Ramos (cell line): ENCODE data around the gene ABCC8.

ENCODE experiments used
- in situ Hi-C: fragments of 300-500 bp; cut with MboI; formaldehyde crosslinking; loops from one replicate; pipeline ENCODE4 v1.14.3; 2022; ENCODE audit warnings: low sequenced_read_pairs; ENCODE audit not compliant: unreplicated experiment

The ABCC8 gene

GRCh38 chr11:17410606-17411379, 65.9 kb downstream of the ABCC8 start:
- in situ Hi-C loops, result no loop called here

- in situ Hi-C loops, result no loop called here
Measured at GRCh38 chr11:17408641-17409040, 68.0 kb downstream of the ABCC8 start.

- in situ Hi-C loops, result no loop called here
Measured at GRCh38 chr11:17408026-17408425, 68.6 kb downstream of the ABCC8 start.

GRCh38 chr11:17407575-17407974, 69.1 kb downstream of the ABCC8 start:
- in situ Hi-C loops, result no loop called here

- in situ Hi-C loops, result no loop called here
Measured at GRCh38 chr11:17406818-17407149, 69.9 kb downstream of the ABCC8 start.

GRCh38 chr11:17406082-17406817, 70.4 kb downstream of the ABCC8 start:
- in situ Hi-C loops, result no loop called here

DNA sequence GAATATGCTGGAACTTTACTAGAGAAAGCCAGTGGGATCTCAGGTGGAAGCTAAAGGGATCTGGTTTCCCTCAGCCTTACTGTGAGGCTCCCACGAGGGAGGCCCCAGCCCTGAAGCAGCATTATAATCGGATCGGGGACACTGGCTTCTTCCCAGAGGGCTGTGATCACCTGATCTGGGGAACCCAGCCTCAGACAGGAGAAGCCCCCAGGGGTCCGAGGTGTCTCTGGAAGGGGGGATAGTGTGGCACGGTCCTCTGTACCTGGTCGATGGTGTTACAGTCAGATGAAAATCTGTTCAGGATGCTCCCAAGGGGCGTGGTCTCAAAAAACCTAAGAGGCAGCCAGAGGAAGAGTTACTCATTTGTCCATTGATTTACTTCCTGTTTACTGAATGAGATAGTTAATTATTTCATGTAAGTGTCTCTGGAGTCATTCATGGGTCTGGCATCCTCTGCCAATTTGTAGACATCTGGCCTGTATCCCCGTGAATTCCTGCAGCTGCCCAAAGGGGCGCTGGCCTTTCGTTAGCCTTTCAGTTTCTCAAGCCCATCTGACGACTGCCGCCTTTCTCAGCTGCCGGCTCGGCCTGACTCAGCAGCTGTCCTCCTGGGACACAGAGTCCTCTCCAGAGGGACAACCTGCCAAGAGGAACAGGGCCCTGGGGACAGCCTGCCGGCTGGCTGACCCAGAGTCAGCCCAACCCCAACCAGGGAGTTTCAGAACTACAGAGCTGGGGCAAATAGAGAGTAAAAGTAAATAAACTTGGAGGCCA, 71.2 kb downstream of the ABCC8 start:
- in situ Hi-C loops, result no loop called here

DNA sequence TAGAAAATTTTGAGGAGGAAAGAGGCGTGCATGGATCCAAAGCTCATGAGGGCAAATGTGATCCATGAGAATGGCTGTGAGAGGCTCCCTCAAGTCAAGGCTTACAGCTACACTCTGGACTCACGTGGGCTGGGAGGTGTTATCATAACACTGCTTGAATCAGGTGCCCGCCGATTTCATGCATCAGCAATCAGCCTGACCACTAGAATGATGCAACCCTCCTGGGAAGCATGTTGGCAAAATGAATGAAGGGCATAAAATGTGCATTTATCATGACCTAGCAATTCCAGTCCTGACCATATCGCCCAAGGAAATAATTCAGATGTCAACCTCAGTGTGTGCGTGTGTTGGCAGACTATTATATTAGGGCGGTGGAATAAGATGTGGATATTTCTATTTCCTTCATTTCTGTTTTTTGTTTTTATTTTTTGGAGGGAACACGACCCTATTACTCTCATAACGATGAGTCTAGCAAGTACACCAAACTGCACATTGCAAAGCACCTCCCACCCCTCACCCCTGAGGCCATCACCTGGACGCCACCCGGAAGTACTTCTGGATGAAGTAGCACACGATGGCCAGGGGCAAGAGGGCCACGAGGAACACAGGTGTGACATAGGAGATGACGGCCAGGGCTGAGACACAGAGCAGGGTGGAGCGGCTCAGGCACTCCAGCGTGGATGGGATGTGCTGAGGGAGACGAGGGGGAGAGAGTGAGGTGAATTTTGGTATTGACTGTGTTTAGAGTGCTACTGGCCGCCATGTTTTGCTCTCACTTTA, 72.5 kb downstream of the ABCC8 start:
- in situ Hi-C loops, result no loop called here

GRCh38 chr11:17402486-17402885, 74.2 kb downstream of the ABCC8 start:
- in situ Hi-C loops, result no loop called here

DNA sequence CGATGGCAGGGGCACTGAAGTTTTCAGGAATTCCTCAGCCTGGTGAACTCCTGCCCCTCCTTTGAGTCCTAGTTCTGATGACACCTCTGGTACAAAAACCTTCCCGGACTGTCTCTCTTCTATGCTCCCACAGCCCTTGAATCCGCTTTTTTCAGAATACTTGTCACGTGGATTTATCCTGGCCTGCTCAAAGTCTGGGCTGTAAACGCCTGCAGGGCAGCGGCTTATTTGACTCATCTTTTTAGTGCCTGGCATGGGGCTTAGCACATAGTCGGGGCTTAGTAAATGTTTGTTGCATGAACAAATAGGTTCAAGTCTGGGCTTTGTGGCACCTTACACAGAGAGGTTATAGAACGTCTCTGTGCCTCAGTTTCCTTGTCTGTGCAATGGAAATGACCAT, 74.8 kb downstream of the ABCC8 start:
- in situ Hi-C loops, result no loop called here

GRCh38 chr11:17401316-17401715, 75.3 kb downstream of the ABCC8 start:
- in situ Hi-C loops, result no loop called here

DNA sequence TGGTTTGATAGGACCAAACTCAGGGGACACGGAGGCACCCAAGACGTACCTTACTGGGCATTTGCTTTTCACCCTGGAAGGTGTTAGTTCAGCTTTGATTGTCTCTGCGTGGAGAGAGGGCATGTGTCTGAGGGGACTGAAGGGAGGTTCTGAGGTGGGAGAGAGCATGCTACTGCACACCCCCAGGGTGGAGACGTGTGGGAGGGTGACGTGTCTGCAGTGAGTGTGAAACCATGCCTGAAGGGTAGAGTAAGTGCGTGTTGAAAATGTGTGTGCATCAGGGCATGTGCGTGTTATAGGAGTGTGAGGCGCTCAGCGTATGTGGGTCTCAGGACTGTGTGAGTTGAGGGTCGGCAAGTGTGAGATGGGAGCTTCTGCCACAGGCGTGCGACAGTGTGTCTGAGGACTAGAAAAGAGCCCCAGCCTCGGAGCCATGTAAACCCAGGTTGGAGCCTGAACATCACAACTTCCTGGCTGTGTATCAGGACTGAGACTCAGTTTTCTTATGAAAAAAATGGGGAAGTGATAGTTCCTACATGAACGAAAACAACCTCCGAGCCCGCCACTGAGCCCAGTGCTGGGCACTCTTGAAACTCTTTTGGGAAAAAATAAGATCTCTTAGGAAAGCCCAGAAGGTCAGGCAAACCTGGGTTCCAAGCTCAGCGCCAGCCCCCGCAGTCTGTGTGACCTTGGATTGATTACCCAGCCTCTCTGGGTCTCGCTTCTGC, 76.4 kb downstream of the ABCC8 start:
- in situ Hi-C loops, result no loop called here

DNA sequence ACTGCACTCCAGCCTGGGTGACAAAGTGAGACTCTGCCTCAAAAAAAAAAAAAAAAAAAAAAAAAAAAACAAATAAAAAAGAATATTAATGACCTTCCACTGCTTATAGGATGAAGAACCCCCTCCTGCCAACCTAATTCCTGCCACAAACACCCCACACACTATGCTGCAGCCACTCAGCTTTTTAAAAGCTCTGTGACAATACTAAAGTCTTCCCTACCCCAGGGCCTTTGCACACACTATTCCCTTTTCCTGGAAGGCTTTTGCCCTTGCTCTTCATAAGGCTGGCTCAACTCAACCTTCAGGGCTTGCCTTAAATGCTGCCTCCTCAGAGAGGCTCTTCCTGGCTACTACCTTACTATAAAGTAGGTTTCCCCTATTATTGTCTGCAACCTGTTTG, 77.4 kb downstream of the ABCC8 start:
- in situ Hi-C loops, result no loop called here

- in situ Hi-C loops, result no loop called here
Measured at GRCh38 chr11:17397311-17398002, 79.2 kb downstream of the ABCC8 start.

DNA sequence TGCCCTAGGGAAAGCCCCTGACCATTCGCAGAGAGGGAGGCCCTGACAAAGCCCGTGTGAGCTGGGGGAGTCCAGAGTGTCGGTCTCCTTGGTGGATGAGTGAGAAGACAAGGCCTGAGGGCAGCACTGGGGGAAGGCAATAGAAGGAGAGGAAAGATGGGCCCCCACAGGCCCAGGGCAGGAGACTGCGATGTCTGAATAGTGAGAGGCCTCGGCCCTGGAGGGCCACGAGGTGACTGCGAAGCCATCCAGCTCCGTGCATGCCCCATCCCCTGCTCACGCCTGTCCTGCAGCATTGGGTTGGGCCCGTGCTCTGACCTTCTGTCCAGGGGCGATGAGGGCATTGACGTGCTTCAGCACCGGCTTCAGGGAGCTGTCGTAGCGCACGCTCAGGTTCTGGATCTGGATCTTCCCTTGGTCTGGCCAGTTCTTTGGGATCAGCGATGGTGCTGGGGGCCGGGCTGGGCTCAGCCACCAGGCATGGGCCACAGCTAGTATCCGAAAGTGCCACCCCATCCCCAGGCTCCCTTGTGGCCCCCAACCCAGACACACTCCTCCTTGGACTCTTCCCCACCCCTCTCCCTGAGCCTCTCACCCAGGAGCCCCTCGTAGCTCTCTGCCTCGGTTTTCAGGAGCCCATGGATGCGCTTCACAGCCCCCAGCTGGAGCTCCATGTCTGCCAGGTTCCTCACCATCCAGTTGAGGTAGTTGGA, 79.9 kb downstream of the ABCC8 start:
- in situ Hi-C loops, result no loop called here

DNA sequence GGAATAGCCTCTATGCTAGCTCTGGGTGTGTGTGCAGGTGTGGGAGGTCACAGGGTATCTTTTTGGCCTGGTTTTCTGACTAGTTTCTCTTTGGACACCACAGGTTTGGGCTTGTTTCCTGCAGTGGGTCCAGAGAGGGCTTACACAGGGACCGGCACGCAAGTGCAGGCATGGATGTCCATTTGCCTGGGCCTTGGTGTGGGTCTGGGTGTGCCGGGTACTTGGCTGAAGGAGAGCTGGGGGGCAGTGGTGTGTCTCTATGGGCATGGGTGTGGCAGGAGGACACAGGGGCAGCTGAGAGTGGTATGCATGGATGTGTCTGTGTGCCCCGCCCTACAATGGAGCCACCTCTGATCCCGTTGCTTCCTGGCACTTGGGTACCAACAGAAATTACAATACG, 80.7 kb downstream of the ABCC8 start:
- in situ Hi-C loops, result no loop called here

DNA sequence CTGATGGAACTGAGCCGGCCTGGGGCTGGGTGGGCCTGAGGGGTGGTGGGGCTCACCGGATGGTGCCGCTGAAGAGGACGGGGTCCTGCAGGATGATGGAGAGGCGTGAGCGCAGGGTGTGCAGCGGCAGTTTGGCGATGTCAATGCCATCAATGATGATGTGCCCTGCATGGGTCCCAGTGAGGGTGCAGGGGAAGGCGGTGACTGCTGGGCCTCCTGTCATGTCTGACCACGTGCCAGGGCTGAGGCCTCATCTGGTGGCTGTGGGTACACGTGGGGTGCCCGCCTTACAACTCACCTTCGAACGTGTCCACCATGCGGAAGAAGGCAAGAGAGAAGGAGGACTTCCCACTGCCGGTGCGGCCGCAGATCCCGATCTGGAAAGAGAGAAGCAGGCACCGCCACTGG, 81.1 kb downstream of the ABCC8 start:
- in situ Hi-C loops, result no loop called here

DNA sequence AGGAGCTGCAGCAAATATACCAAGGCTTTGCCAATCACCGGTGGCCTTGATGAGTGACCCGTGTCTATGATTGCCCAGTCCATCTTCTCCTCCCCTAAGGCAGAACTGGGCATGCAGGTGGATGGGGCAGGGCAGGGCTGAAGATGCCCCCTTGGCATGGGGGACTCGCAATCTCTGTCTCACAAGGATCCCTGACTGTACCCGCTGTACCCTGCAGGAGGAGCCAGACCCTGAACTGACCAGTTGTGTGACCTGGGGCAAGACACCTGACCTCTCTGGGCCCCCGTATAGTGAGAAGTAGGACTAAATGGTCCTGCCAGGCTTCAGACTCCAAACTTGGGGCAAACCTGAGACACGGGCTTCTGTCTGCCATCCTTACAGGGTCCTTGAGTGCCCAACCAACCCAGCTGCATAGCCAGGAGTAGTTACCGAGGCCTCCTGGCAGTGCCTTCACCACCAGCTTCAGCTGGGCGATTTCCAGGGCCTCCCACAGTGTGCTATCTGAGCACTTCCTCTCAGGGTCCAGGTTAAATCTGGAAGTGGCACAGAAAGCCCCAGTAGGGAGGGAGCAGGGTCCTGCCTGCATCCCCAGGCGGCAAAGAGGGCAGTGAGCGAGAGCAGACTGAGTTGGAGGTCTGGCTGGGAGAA, 81.8 kb downstream of the ABCC8 start:
- in situ Hi-C loops, result loop anchor here (5.0 kb wide), 1 partner anchor 107 kb away; no protein-coding TSS in a partner anchor
